Ovary (tissue), 9 donors: Measurements from ENCODE around the gene ZNF423. TPM values are rescaled to one million over a fixed set of nuclear protein-coding genes. Genes with fewer than 3 reads are reported as not detected.
A peak's percentile ranks its signal among the peaks of the same experiment; 100 is the strongest.

Experiments used
- DNase-seq, 5 donors: peaks; one replicate each; pipeline ENCODE4 v3.0.0-alpha.2; 2019 to 2020
- H3K27ac ChIP-seq, 2 donors: fragments of 200-600 bp; one replicate each; pipeline versions ENCODE4 v1.5.1 to v1.8.0; 2019 to 2022
- H3K27me3 ChIP-seq: fragments of 200-600 bp; one replicate; pipeline ENCODE4 v1.8.0; 2022
- H3K36me3 ChIP-seq: fragments of 200-600 bp; sonication (generic); one replicate; pipeline ENCODE4 v1.5.1; 2019
- H3K4me1 ChIP-seq: one replicate; pipeline ENCODE4 v1.8.1; 2013; ENCODE audit warnings: mild to moderate bottlenecking, moderate library complexity; ENCODE audit not compliant: insufficient read depth
- H3K4me3 ChIP-seq: fragments of 200-600 bp; sonication (generic); one replicate; pipeline ENCODE4 v1.5.1; 2017
- H3K9me3 ChIP-seq, 2 donors: fragments of 200-600 bp in 1 of 2; sonication (generic) in 1 of 2; one replicate each; pipeline versions ENCODE4 v1.5.1 to v1.8.1; 2013 to 2019; ENCODE audit warnings: mild to moderate bottlenecking in 1 of 2, moderate library complexity in 1 of 2
- EP300 ChIP-seq: sonication (generic); formaldehyde crosslinking; IDR thresholded peaks from one replicate; pipeline ENCODE4 v1.6.1; 2017; ENCODE audit warnings: antibody characterized with exemption
- POLR2A ChIP-seq: fragments of 450-650 bp; IDR thresholded peaks from one replicate; pipeline ENCODE4 v1.6.1; 2017; ENCODE audit warnings: antibody characterized with exemption, mild to moderate bottlenecking, moderate library complexity
- WGBS, 3 donors: extraction: QIAGEN DNeasy Blood & Tissue Kit in 1 of 3; methylation state at CpG; one replicate each; pipeline versions ENCODE4 v1.1.5 to v1.1.7; 2013 to 2017; 5-methylcytosine and 5-hydroxymethylcytosine counted together
- intact Hi-C, 4 donors: fragments of 100-400 bp; cut with DNase I; formaldehyde crosslinking; loops; one replicate each; pipeline versions ENCODE4 v1.11.0 to v1.15.1; 2022 to 2023
- polyA plus RNA-seq, 2 donors: library from polyadenylated mRNA; stranded (reverse); fragments of 200-250 nt in 1 of 2; fragments of 350-450 nt in 1 of 2; fragmentation: Illumina TruSeq in 1 of 2; extraction: RNeasy Lipid Tissue Mini Kit (QIAGEN cat#74804) in 1 of 2; gene quantifications; one replicate each; pipeline ENCODE4 v1.2.3, GENCODE V29; 2013 to 2014
- total RNA-seq, 7 donors: library from RNA; depleted of rRNA in 2 of 7; stranded (reverse); fragments of >200 nt in 2 of 7; fragmentation: NEBNext Ultra II Directional in 3 of 7; extraction: Animal tissue kit (Norgen Biotek cat#: 25700) in 3 of 7; gene quantifications; one replicate each; pipeline versions ENCODE4 v1.1.0 to v1.2.4, GENCODE V29; 2016 to 2023
- TF ChIP-seq, protein P1 (sequence below), 3 donors: fragments of 450-650 bp in 2 of 3; fragments of 200-600 bp in 1 of 3; IDR thresholded peaks; one replicate each; pipeline versions ENCODE4 v1.5.1 to v1.8.0; 2016 to 2022; ENCODE audit warnings: antibody characterized with exemption in 3 of 3, mild to moderate bottlenecking in 1 of 3
- donor health status: DM: no; HTN: no; CAD: no; lungs with moderate emphysema.
- donor health status: DM: no; HTN: no; CAD: no.
- donor health status: Bipolar disorder and iron deficiency.
- donor health status: DM: yes; HTN: yes; CAD: no.
- donor health status: DM: no; HTN: no; CAD: no.
- donor health status: DM: yes; HTN: yes; CAD: no.

ZNF423 gene
- total and polyA plus RNA-seq, 9 donors: 3.3 to 40.3 (median 12.4) TPM

DNA sequence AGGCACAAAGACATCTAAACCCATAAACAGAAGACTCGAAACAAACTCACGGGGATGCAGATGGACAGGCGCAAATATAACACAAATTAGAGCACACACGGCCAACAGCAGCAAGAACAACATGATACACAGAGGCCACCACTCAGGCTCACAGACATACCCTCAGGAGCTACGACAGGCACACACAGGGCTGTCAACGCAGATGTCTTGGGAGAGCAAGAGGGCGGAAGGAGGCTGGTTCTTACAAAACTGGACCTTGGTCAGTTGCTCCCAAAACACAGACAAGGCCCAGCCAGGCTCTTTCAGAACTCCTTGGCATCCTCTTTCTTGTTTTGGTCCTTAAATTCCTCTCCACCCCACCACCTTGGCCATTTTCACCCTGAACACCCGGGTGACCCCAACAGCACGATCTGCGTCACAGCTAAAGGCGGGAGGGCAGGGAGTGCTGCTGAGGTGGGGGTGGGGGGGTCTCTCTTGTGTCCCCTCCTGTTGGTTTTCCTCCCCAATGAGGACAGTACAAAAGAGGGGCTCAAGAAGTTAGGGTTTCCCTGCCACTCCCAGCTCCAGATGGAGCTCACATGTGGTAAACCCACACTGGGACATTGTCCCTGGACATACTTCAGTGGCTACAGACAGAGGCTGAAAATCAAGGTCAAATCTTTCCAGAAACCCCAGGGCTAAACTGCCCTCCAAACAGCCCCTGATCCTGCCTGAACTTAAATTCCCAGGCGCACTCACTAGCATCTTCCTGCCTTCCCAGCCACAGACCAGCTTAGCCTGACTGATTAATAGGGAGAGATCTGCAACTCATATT, 261.0 kb downstream of the ZNF423 start:
- WGBS, 3 donors: 83 to 88% (median 87%) methylated on average over 12 of the region's 12 CpGs
- H3K4me3 ChIP-seq: no peak overlapping the region
- H3K4me1 ChIP-seq: peaks cover 8% of the 10 kb centered on the region
- no peaks in the 10 kb centered on the region for H3K36me3 ChIP-seq
- intact Hi-C loops: loop anchor here in 1 of 4 donors (5.0 kb wide), 2 partner anchors 83 to 98 kb away; no protein-coding TSS in a partner anchor
- H3K27ac ChIP-seq: peak overlapping the region in 1 of 2 donors; percentile 72
- DNase-seq: peak in 1 of 5 donors; percentile 9
- no peak for TF ChIP-seq EP300
- no peak for TF ChIP-seq POLR2A
- TF ChIP-seq, protein P1, sequence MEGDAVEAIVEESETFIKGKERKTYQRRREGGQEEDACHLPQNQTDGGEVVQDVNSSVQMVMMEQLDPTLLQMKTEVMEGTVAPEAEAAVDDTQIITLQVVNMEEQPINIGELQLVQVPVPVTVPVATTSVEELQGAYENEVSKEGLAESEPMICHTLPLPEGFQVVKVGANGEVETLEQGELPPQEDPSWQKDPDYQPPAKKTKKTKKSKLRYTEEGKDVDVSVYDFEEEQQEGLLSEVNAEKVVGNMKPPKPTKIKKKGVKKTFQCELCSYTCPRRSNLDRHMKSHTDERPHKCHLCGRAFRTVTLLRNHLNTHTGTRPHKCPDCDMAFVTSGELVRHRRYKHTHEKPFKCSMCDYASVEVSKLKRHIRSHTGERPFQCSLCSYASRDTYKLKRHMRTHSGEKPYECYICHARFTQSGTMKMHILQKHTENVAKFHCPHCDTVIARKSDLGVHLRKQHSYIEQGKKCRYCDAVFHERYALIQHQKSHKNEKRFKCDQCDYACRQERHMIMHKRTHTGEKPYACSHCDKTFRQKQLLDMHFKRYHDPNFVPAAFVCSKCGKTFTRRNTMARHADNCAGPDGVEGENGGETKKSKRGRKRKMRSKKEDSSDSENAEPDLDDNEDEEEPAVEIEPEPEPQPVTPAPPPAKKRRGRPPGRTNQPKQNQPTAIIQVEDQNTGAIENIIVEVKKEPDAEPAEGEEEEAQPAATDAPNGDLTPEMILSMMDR (IDR thresholded peaks at IDR 0.05): no peak
- H3K9me3 ChIP-seq: no peaks in the 10 kb centered on the region
- no peaks in the 10 kb centered on the region for H3K27me3 ChIP-seq

DNA sequence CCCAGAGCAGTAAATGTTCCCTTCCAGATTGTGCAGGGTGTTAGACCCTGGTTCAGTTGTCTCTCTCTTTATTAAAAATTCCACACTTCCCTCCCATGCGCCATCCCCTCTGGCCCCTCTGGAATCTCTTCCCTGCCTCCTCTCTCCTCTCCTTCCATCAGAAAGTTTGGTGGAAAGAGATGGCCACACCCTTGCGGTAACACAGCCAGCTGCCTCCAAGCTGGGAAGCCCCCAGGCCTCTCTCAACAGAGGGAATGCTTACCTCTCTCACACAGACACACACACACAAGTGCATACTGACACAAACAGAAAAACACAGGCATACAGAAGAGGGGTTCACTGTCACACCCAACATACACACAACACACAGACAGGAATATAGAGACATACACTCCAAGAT, 261.8 kb downstream of the ZNF423 start:
- WGBS, 3 donors: 76 to 89% (median 89%) methylated on average over 2 of the region's 2 CpGs
- H3K4me3 ChIP-seq: no peak overlapping the region
- peak in 1 of 5 donors; percentile 8 for DNase-seq
- peaks cover 8% of the 10 kb centered on the region for H3K4me1 ChIP-seq
- intact Hi-C loops: loop anchor here in 1 of 4 donors (5.0 kb wide), 2 partner anchors 82 to 97 kb away; no protein-coding TSS in a partner anchor
- H3K27me3 ChIP-seq: no peaks in the 10 kb centered on the region
- no peaks in the 10 kb centered on the region for H3K36me3 ChIP-seq
- H3K9me3 ChIP-seq: no peaks in the 10 kb centered on the region
- H3K27ac ChIP-seq: peak overlapping the region in 1 of 2 donors; percentile 72
- TF ChIP-seq, protein P1 (IDR thresholded peaks at IDR 0.05): no peak
- no peak for TF ChIP-seq POLR2A

DNA sequence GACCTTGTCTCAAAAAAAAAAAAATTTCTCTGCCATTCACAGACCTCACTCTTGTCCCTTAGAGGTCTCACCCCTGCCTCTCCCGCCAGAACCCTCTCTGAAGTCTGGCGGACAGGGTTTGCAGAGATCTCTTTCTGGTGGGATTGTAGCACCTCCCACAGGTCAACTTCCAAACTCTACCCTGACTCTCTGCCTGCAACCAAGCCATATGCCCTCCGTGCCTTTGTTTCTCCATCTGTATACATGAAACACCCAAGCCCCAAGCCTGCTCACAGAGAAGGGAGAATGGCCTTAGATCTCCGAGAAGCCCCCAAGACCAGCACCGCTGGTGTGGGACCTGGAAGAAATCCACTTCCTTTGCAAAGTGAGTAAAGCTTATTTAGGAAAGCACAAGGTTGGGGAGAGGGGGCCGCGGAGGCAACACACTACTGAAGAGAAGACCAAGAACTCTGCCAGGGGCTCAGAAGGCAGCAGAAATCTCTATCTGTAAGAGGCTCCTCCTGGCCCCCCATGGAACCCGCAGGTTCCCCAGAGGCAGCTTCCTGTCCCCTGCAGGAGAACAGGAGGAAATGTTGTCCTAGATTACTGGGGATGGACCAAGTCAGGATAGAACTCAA, 262.4 kb downstream of the ZNF423 start:
- DNase-seq: peak in 1 of 5 donors; percentile 6
- 80 to 88% (median 84%) methylated on average over 8 of the region's 8 CpGs for WGBS, 3 donors
- no peak for TF ChIP-seq EP300
- no peak for TF ChIP-seq POLR2A
- TF ChIP-seq, protein P1 (IDR thresholded peaks at IDR 0.05): no peak

DNA sequence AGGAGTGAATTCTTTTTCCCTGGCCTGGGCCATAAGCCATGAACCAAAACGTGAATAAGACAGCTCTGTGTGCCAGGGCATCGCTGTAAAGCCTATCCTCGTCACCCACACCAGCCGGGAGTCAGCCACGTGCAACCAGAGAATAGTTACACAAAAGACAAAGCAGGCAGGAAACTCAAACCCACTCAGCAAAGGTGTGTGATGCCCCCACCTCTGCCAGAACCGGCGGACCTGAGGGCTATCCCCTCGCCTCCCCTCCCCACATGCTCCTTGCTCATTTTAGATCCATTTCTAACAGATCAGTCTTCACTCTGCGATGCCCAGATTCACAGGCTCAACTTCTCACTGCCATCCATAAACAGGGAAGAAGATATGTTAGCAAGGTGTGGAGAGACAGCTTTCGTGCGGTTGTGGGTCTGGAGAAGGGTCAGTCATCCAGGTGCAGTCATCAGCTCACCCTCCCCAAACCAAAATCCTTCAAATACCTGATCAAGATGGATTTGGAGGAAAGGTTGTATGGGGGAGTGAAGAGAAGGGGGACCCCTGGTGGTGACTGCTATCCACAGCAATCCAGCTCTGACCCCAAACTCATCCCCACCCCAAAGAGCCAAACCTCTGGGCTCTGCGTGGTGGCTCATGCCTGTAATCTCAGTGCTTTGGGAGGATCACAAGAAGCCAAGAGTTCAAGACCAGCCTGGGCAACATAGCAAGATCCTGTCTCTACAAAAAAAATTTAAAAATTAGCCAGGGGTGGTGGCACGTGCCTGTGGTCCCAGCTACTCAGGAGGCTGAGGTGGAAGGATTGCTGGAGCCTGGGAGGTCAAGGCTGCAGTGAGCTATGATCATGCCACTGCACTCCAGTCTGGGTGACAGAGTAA, 263.1 kb downstream of the ZNF423 start:
- no peak overlapping the region for H3K4me3 ChIP-seq
- no peaks in the 10 kb centered on the region for H3K9me3 ChIP-seq
- no peaks in the 10 kb centered on the region for H3K27me3 ChIP-seq
- peak in 1 of 5 donors; percentile 18 for DNase-seq
- no peaks in the 10 kb centered on the region for H3K36me3 ChIP-seq
- intact Hi-C loops: loop anchor here in 1 of 4 donors (5.0 kb wide), 2 partner anchors 80 to 95 kb away; no protein-coding TSS in a partner anchor
- no peak overlapping the region for H3K27ac ChIP-seq
- 69 to 76% (median 74%) methylated on average over 13 of the region's 13 CpGs for WGBS, 3 donors
- peaks cover 8% of the 10 kb centered on the region for H3K4me1 ChIP-seq
- no peak for TF ChIP-seq POLR2A
- TF ChIP-seq, protein P1 (IDR thresholded peaks at IDR 0.05): peak; percentile 27 to 47 (median 39)

More for the DNA sequence above, 262.4 kb downstream of the ZNF423 start:
- intact Hi-C loops: loop anchor here in 1 of 4 donors (5.0 kb wide), 2 partner anchors 81 to 96 kb away; no protein-coding TSS in a partner anchor
- Histone ChIP-seq H3K4me3 (no peak overlapping the region), H3K9me3 (no peaks in the 10 kb centered on the region), H3K27ac (peak overlapping the region in 1 of 2 donors; percentile 72), H3K4me1 (peaks cover 8% of the 10 kb centered on the region), H3K36me3 (no peaks in the 10 kb centered on the region), H3K27me3 (no peaks in the 10 kb centered on the region)
